ENCODE data around the gene MAP3K9.

The MAP3K9 gene

DNA sequence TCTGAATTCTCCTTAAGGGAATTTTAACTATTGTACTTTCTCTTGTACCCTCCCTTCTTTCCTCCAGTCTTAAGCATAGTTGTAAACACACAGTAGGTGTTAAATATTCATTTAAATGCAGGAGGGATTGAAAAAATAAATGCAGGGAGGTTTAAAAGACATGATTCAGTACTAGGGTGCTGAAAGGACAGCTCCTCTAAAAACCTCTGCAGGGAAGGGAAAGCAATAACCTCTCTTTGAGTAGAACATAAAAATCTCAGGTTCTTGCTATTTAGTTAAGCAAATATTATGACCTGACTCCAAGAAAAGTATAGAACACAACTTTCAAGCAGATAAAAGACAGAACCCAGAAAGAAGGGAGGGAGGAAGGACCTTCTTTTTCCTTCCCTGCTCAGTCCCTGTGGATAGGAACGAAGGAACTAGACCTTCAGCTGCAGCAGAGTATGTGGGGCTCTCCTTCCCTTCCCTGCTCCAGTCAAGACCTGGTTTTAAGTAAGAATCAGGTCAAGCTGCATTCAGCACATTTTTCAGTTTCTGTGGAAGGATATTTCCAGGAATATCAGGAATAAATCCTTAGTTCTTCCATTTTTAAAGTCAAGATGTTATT is 4.7 kb downstream of the MAP3K9 start:
- Histone ChIP-seq H3K27me3 (ENCODE audit: insufficient read depth, low read length) (no peaks in the 10 kb centered on the region), H2AK5ac (ENCODE audit: low read length) (no peak overlapping the region), H3K27ac (ENCODE audit: low read depth, low read length) (no peak overlapping the region), H3K4me3 (ENCODE audit: low read depth, low read length) (no peak overlapping the region), H3K9ac (ENCODE audit: low read length) (no peak overlapping the region), H3K4ac (ENCODE audit: low read depth, low read length) (no peak overlapping the region), H2BK5ac (ENCODE audit: low read depth, low read length, poor library complexity) (no peak overlapping the region), H3K18ac (ENCODE audit: low read length) (no peak overlapping the region), H2BK120ac (ENCODE audit: insufficient read depth, low read length, poor library complexity) (no peak overlapping the region), H3K4me1 (ENCODE audit: control insufficient read depth in 1 of 2, insufficient read depth in 2 of 2, low read length in 2 of 2) (peaks cover 8 to 18% of the 10 kb centered on the region in 2 experiments), H3K23ac (ENCODE audit: low read length) (no peak overlapping the region), H2BK12ac (ENCODE audit: low read length) (no peak overlapping the region), H3K36me3 (ENCODE audit: control insufficient read depth in 1 of 2, insufficient read depth in 2 of 2, low read length in 2 of 2) (peaks cover 5 to 8% of the 10 kb centered on the region in 2 experiments), H4K91ac (ENCODE audit: low read depth, low read length) (no peak overlapping the region), H3K4me2 (ENCODE audit: low read length) (no peak overlapping the region), H3K79me1 (ENCODE audit: low read length) (peaks cover 9% of the 10 kb centered on the region), H3K14ac (ENCODE audit: low read length) (no peak overlapping the region), H2AFZ (ENCODE audit: insufficient read depth, low read length, poor library complexity) (no peak overlapping the region), H4K12ac (ENCODE audit: low read depth, low read length) (no peak overlapping the region), H4K8ac (ENCODE audit: low read depth, low read length) (no peak overlapping the region), H3K9me3 (ENCODE audit: insufficient read depth, low read depth, low read length) (no peaks in the 10 kb centered on the region), H3K79me2 (ENCODE audit: control insufficient read depth, insufficient read depth, low read length, poor library complexity) (peaks cover 6% of the 10 kb centered on the region)
- no CpG with 5 or more reads among the region's 1 CpG for WGBS (ENCODE audit: extremely low coverage, insufficient coverage, insufficient read length)
- DNase-seq, result no peak

DNA sequence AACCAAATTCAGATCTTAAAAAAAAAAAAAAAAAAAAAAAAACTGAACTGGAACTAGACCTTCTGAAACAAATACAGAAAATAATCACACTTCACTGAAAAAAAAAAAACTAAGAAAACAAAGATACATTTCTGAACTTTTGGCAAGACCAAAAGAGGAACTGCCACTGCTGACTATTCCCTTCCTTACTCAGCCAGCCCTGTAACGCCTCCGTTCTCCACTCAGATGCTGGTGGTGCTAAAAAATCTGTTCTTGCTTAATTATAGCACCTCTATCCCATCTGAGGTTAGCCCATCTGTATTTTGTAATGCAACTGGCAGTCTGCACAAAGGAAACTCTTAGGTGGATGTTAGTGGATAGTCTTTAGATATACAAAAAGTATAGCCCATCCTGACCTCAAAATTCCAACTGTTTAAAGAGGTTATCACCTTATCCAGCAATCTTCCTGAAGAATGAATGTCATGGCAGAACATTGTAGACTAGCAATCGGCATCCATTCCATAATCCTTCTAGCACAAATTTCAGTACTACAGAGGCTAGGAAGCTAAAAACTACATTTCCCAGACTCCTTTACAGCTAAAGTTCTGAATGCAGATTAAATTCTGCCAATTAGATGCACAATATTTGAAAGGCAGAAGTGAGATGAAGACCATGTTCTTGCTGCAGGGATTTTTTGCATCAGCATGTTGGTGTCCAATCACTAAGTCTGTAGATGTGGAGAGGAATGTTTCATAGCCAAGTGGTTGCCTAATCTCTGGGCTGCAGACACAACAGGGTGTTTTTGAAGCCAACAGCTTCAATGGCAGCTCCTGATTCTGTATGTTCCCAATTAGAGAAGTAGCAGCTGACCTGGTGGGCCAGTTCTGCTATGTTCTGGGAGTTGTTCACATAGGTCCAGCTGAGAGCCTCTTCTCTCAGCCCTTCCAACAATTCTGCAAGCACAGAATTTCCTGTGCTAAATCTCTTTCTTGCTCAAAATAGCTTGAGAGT is 5.7 kb downstream of the MAP3K9 start:
- Histone ChIP-seq H4K91ac (ENCODE audit: low read depth, low read length) (no peak overlapping the region), H3K4ac (ENCODE audit: low read depth, low read length) (no peak overlapping the region), H3K18ac (ENCODE audit: low read length) (no peak overlapping the region), H3K14ac (ENCODE audit: low read length) (no peak overlapping the region), H3K4me3 (ENCODE audit: low read depth, low read length) (no peak overlapping the region), H3K4me1 (ENCODE audit: control insufficient read depth in 1 of 2, insufficient read depth in 2 of 2, low read length in 2 of 2) (peaks cover 8 to 18% of the 10 kb centered on the region in 2 experiments), H3K4me2 (ENCODE audit: low read length) (no peak overlapping the region), H2BK5ac (ENCODE audit: low read depth, low read length, poor library complexity) (no peak overlapping the region), H3K36me3 (ENCODE audit: control insufficient read depth in 1 of 2, insufficient read depth in 2 of 2, low read length in 2 of 2) (peaks cover 5 to 8% of the 10 kb centered on the region in 2 experiments), H2BK12ac (ENCODE audit: low read length) (no peak overlapping the region), H3K27me3 (ENCODE audit: insufficient read depth, low read length) (no peaks in the 10 kb centered on the region), H2BK120ac (ENCODE audit: insufficient read depth, low read length, poor library complexity) (no peak overlapping the region), H4K12ac (ENCODE audit: low read depth, low read length) (no peak overlapping the region), H3K23ac (ENCODE audit: low read length) (no peak overlapping the region), H3K79me1 (ENCODE audit: low read length) (peaks cover 5% of the 10 kb centered on the region), H3K79me2 (ENCODE audit: control insufficient read depth, insufficient read depth, low read length, poor library complexity) (peaks cover 2% of the 10 kb centered on the region), H4K8ac (ENCODE audit: low read depth, low read length) (no peak overlapping the region), H3K9ac (ENCODE audit: low read length) (no peak overlapping the region), H2AK5ac (ENCODE audit: low read length) (no peak overlapping the region), H3K27ac (ENCODE audit: low read depth, low read length) (no peak overlapping the region), H3K9me3 (ENCODE audit: insufficient read depth, low read depth, low read length) (no peaks in the 10 kb centered on the region), H2AFZ (ENCODE audit: insufficient read depth, low read length, poor library complexity) (no peak overlapping the region)
- no CpG with 5 or more reads among the region's 3 CpGs for WGBS (ENCODE audit: extremely low coverage, insufficient coverage, insufficient read length)
- peak; percentile 54 to 65 for DNase-seq

GRCh38 chr14:70802379-70802778 is 6.9 kb downstream of the MAP3K9 start:
- Histone ChIP-seq H2BK12ac (ENCODE audit: low read length) (no peak overlapping the region), H4K12ac (ENCODE audit: low read depth, low read length) (no peak overlapping the region), H3K36me3 (ENCODE audit: control insufficient read depth in 1 of 2, insufficient read depth in 2 of 2, low read length in 2 of 2) (peaks cover 7 to 8% of the 10 kb centered on the region in 2 experiments), H4K91ac (ENCODE audit: low read depth, low read length) (no peak overlapping the region), H3K4me3 (ENCODE audit: low read depth, low read length) (no peak overlapping the region), H2BK120ac (ENCODE audit: insufficient read depth, low read length, poor library complexity) (no peak overlapping the region), H3K27ac (ENCODE audit: low read depth, low read length) (peak overlapping the region; percentile 37), H3K79me2 (ENCODE audit: control insufficient read depth, insufficient read depth, low read length, poor library complexity) (no peaks in the 10 kb centered on the region), H2BK5ac (ENCODE audit: low read depth, low read length, poor library complexity) (no peak overlapping the region), H3K23ac (ENCODE audit: low read length) (no peak overlapping the region), H3K79me1 (ENCODE audit: low read length) (peaks cover 3% of the 10 kb centered on the region), H2AK5ac (ENCODE audit: low read length) (no peak overlapping the region), H3K4ac (ENCODE audit: low read depth, low read length) (no peak overlapping the region), H2AFZ (ENCODE audit: insufficient read depth, low read length, poor library complexity) (no peak overlapping the region), H3K4me2 (ENCODE audit: low read length) (peak overlapping the region; percentile 47), H3K4me1 (ENCODE audit: control insufficient read depth in 1 of 2, insufficient read depth in 2 of 2, low read length in 2 of 2) (peaks cover 8 to 18% of the 10 kb centered on the region in 2 experiments), H3K9me3 (ENCODE audit: insufficient read depth, low read depth, low read length) (no peaks in the 10 kb centered on the region), H3K14ac (ENCODE audit: low read length) (no peak overlapping the region), H3K18ac (ENCODE audit: low read length) (no peak overlapping the region), H3K9ac (ENCODE audit: low read length) (no peak overlapping the region), H3K27me3 (ENCODE audit: insufficient read depth, low read length) (no peaks in the 10 kb centered on the region), H4K8ac (ENCODE audit: low read depth, low read length) (no peak overlapping the region)
- WGBS (ENCODE audit: extremely low coverage, insufficient coverage, insufficient read length), result no CpG with 5 or more reads among the region's 1 CpG
- DNase-seq, result no peak

DNA sequence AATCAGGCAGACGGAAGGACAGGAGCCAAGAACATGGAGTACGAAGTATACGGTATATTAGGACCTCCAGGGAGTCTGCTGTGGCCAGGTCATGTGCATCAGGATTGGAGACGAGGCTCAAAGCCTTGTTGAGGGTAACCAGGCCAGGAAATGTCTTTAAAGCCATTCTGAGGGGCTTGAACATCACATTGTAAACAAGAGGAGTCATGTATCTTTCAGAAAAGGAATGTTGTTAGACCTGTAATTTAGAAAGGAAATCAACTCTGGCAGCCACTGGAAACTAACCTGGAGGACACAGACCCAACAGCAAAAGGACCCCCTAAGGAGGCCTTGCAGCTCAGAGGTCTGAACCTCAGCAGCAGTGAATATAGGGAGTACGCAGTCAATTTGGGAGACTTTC is 7.5 kb downstream of the MAP3K9 start:
- Histone ChIP-seq H2AFZ (ENCODE audit: insufficient read depth, low read length, poor library complexity) (no peak overlapping the region), H3K4me1 (ENCODE audit: control insufficient read depth in 1 of 2, insufficient read depth in 2 of 2, low read length in 2 of 2) (peaks cover 8 to 18% of the 10 kb centered on the region in 2 experiments), H3K9me3 (ENCODE audit: insufficient read depth, low read depth, low read length) (no peaks in the 10 kb centered on the region), H4K8ac (ENCODE audit: low read depth, low read length) (no peak overlapping the region), H4K12ac (ENCODE audit: low read depth, low read length) (no peak overlapping the region), H3K4me2 (ENCODE audit: low read length) (peak overlapping the region; percentile 47), H3K14ac (ENCODE audit: low read length) (peak overlapping the region; percentile 34), H3K79me1 (ENCODE audit: low read length) (peaks cover 3% of the 10 kb centered on the region), H3K27ac (ENCODE audit: low read depth, low read length) (peak overlapping the region; percentile 71), H3K27me3 (ENCODE audit: insufficient read depth, low read length) (no peaks in the 10 kb centered on the region), H2BK5ac (ENCODE audit: low read depth, low read length, poor library complexity) (peak overlapping the region; percentile 51), H3K9ac (ENCODE audit: low read length) (no peak overlapping the region), H2AK5ac (ENCODE audit: low read length) (no peak overlapping the region), H3K36me3 (ENCODE audit: control insufficient read depth in 1 of 2, insufficient read depth in 2 of 2, low read length in 2 of 2) (peaks cover 7 to 8% of the 10 kb centered on the region in 2 experiments), H3K4ac (ENCODE audit: low read depth, low read length) (no peak overlapping the region), H3K23ac (ENCODE audit: low read length) (no peak overlapping the region), H3K4me3 (ENCODE audit: low read depth, low read length) (no peak overlapping the region), H3K79me2 (ENCODE audit: control insufficient read depth, insufficient read depth, low read length, poor library complexity) (no peaks in the 10 kb centered on the region), H4K91ac (ENCODE audit: low read depth, low read length) (peak overlapping the region; percentile 20), H3K18ac (ENCODE audit: low read length) (peak overlapping the region; percentile 67), H2BK120ac (ENCODE audit: insufficient read depth, low read length, poor library complexity) (no peak overlapping the region), H2BK12ac (ENCODE audit: low read length) (no peak overlapping the region)
- peak in 1 of 2 donors; percentile 49 for DNase-seq
- WGBS (ENCODE audit: extremely low coverage, insufficient coverage, insufficient read length), result no CpG with 5 or more reads among the region's 5 CpGs
